K562 (cell line): ENCODE results near the gene ZNF593OS. TPM values are rescaled to one million over a fixed set of nuclear protein-coding genes. Genes with fewer than 3 reads are reported as not detected.

ENCODE experiments used
- ATAC-seq: fragments of 200-7000 bp; cut with Tn5 transposase; 3 replicates; pipeline ENCODE4 v1.9.1; 2020; ENCODE audit warnings: moderate library complexity
- BruUV-seq: library from RNA; stranded (reverse); fragments of 400-500 nt; replicated peaks from 2 replicates; lab custom pipeline; 2021; lab: Mats Ljungman, UMichigan
- CTCF ChIA-PET: fragments of 300-600 bp; formaldehyde crosslinking; extraction: SDS; loops from one replicate; lab custom pipeline; 2021; ENCODE audit warnings: low intra/inter-chr PET ratio; lab: Yijun Ruan, JAX
- POLR2A ChIA-PET: fragments of 300-600, 350-650 bp; sonication (Branson Sonifier 250); formaldehyde crosslinking; extraction: SDS; loops from one replicate; lab custom pipeline; 2021; ENCODE audit warnings: antibody characterized with exemption, inconsistent platforms; lab: Yijun Ruan, JAX
- DNase-seq, 4 experiments: peaks; one replicate each; pipeline versions ENCODE4 v3.0.0 to v3.0.0-alpha.2; 2011 to 2018; ENCODE audit warnings: low spot score in 3 of 4, mixed read lengths in 3 of 4; ENCODE audit errors: extremely low read depth in 1 of 4
- FAIRE-seq: peaks from 2 replicates; lab custom pipeline; 2011; peaks lifted over from hg19 to GRCh38; lab: Jason Lieb, UNC
- H2AFZ ChIP-seq: 2 replicates; pipeline ENCODE4 v1.6.0; 2011; ENCODE audit warnings: low read depth, low read length, control low read depth, inconsistent platforms
- H3K27ac ChIP-seq: fragments of 200-600 bp; 3 replicates; pipeline ENCODE4 v1.8.0; 2011; ENCODE audit warnings: low read depth, mild to moderate bottlenecking, control low read depth, inconsistent platforms, low read length, moderate library complexity, mixed read lengths; ENCODE audit errors: extremely low read depth
- H3K27me3 ChIP-seq, 2 experiments: fragments of 300-600 bp in 1 of 2; 2 replicates in 1 of 2; 3 replicates in 1 of 2; pipeline versions ENCODE4 v1.6.0 to v1.8.0; 2011; ENCODE audit warnings: inconsistent platforms in 2 of 2, low read length in 2 of 2, mild to moderate bottlenecking in 1 of 2, mixed read lengths in 1 of 2, moderate library complexity in 1 of 2; ENCODE audit not compliant: control insufficient read depth in 2 of 2, insufficient read depth in 2 of 2
- H3K36me3 ChIP-seq: fragments of 300-600 bp; 3 replicates; pipeline ENCODE4 v1.8.0; 2011; ENCODE audit warnings: mild to moderate bottlenecking, low read length, inconsistent platforms; ENCODE audit not compliant: control insufficient read depth, insufficient read depth
- H3K4me1 ChIP-seq, 2 experiments: fragments of 200-600 bp in 1 of 2; replicated peaks in 1 of 2; 2 replicates in 1 of 2; 3 replicates in 1 of 2; pipeline versions ENCODE4 v1.5.1 to v1.8.0; 2011; ENCODE audit warnings: inconsistent platforms in 2 of 2, low read length in 2 of 2, mild to moderate bottlenecking in 1 of 2, mixed read lengths in 1 of 2, moderate library complexity in 1 of 2; ENCODE audit not compliant: control insufficient read depth in 2 of 2, insufficient read depth in 2 of 2
- H3K4me2 ChIP-seq: 2 replicates; pipeline ENCODE4 v1.6.1; 2011; ENCODE audit warnings: low read length, control low read depth, inconsistent platforms, mixed read lengths; ENCODE audit not compliant: insufficient read depth
- H3K4me3 ChIP-seq: fragments of 200-600 bp; sonication (generic), shearing (Covaris generic); 2 replicates; pipeline ENCODE4 v1.5.1; 2016; ENCODE audit warnings: control low read depth, inconsistent platforms
- H3K79me2 ChIP-seq: fragments of 200-600 bp; 3 replicates; pipeline ENCODE4 v1.8.0; 2011; ENCODE audit warnings: low read length, inconsistent platforms; ENCODE audit not compliant: control insufficient read depth, insufficient read depth
- H3K9ac ChIP-seq, 2 experiments: 2 replicates each; pipeline versions ENCODE4 v1.6.0 to v1.6.1; 2011; ENCODE audit warnings: low read depth in 2 of 2, low read length in 2 of 2, control low read depth in 1 of 2, inconsistent platforms in 1 of 2, mild to moderate bottlenecking in 1 of 2, mixed read lengths in 1 of 2; ENCODE audit not compliant: insufficient read depth in 1 of 2
- H3K9me1 ChIP-seq: one replicate; pipeline ENCODE4 v1.6.0; 2011; ENCODE audit warnings: inconsistent platforms, mild to moderate bottlenecking, low read length, moderate library complexity; ENCODE audit not compliant: control insufficient read depth, insufficient read depth
- H3K9me3 ChIP-seq: replicated peaks from 2 replicates; pipeline ENCODE4 v1.5.1; 2011; ENCODE audit warnings: low read depth, low read length, inconsistent platforms; ENCODE audit not compliant: control insufficient read depth, insufficient read depth
- H4K20me1 ChIP-seq: replicated peaks from 2 replicates; pipeline ENCODE4 v1.6.1; 2011; ENCODE audit warnings: low read length, inconsistent platforms, mixed read lengths; ENCODE audit not compliant: control insufficient read depth, insufficient read depth
- ARID1B ChIP-seq: fragments of 450-650 bp; IDR thresholded peaks from 2 replicates; pipeline ENCODE4 v1.6.1; 2016; ENCODE audit warnings: antibody characterized with exemption, mild to moderate bottlenecking, inconsistent platforms
- ATF3 ChIP-seq, 2 experiments: fragments of 450-650 bp in 1 of 2; sonication (generic) in 1 of 2; formaldehyde crosslinking in 1 of 2; IDR thresholded peaks in 1 of 2; conservative IDR thresholded peaks in 1 of 2; 2 replicates each; pipeline versions ENCODE4 v1.6.1 to v1.8.1; 2016 to 2023; ENCODE audit warnings: mild to moderate bottlenecking in 2 of 2, moderate library complexity in 2 of 2, inconsistent platforms in 1 of 2, missing genetic modification reagents in 1 of 2
- CTCF ChIP-seq, 3 experiments: IDR thresholded peaks in 2 of 3; conservative IDR thresholded peaks in 1 of 3; 2 replicates each; pipeline ENCODE4 v1.5.1; 2011 to 2012; ENCODE audit warnings: low read length in 3 of 3, mild to moderate bottlenecking in 3 of 3, control low read depth in 2 of 3, improper control_type of control experiment in 1 of 3, inconsistent platforms in 1 of 3, low read depth in 1 of 3, mixed read lengths in 1 of 3, moderate library complexity in 1 of 3; ENCODE audit not compliant: insufficient read depth in 2 of 3
- L3MBTL2 ChIP-seq: fragments of 450-650 bp; IDR thresholded peaks from 2 replicates; pipeline ENCODE4 v1.6.1; 2016; ENCODE audit warnings: mild to moderate bottlenecking, moderate library complexity
- MTA3 ChIP-seq: fragments of 450-650 bp; formaldehyde crosslinking; IDR thresholded peaks from 2 replicates; pipeline ENCODE4 v1.6.1; 2017; ENCODE audit warnings: mild to moderate bottlenecking, borderline replicate concordance
- MYNN ChIP-seq, 2 experiments: sonication (generic); formaldehyde crosslinking in 1 of 2; IDR thresholded peaks; 2 replicates each; pipeline versions ENCODE4 v1.5.0 to v1.6.1; 2016 to 2020; ENCODE audit warnings: antibody characterized with exemption in 1 of 2, missing genetic modification reagents in 1 of 2
- TCF3 ChIP-seq: sonication (generic); formaldehyde crosslinking; IDR thresholded peaks from 2 replicates; pipeline ENCODE4 v1.4.0; 2020; ENCODE audit warnings: mild to moderate bottlenecking, missing genetic modification reagents
- ZBTB33 ChIP-seq: sonication (generic); formaldehyde crosslinking; IDR thresholded peaks from 2 replicates; pipeline ENCODE4 v1.8.1; 2023; ENCODE audit warnings: mild to moderate bottlenecking, missing genetic modification reagents
- ZNF197 ChIP-seq: fragments of 200-800 bp; sonication (Bioruptor generic); IDR thresholded peaks from 2 replicates; pipeline ENCODE4 v1.6.1; 2016; ENCODE audit warnings: low read depth, missing genetic modification characterization, missing compliant biosample characterization
- WGBS: fragments of 100-300 bp; shearing (Covaris generic); methylation state at CpG from one replicate; pipeline ENCODE4 v1.1.6; 2016; ENCODE audit warnings: low coverage, mixed read lengths; ENCODE audit not compliant: insufficient coverage; ENCODE audit errors: missing lambda C conversion rate; 5-methylcytosine and 5-hydroxymethylcytosine counted together
- in situ Hi-C: fragments of 300-500 bp; cut with MboI; formaldehyde crosslinking; loops from 4 replicates; pipeline ENCODE4 v1.15.0; 2018; ENCODE audit warnings: inconsistent platforms, mixed read lengths
- intact Hi-C: fragments of 100-400 bp; cut with micrococcal nuclease; formaldehyde crosslinking; loops from 2 replicates; pipeline ENCODE4 v1.14.2; 2022
- polyA plus RNA-seq, 8 experiments: library from polyadenylated mRNA; depleted of rRNA in 4 of 8; stranded (reverse) in 5 of 8; unstranded in 3 of 8; fragments of >200 nt; fragmentation: Nextera tagmentation in 2 of 8; fragmentation: Illumina TruSeq in 1 of 8; extraction: Ambion mirVana in 2 of 8; extraction: Trizol in 1 of 8; gene quantifications; 2 replicates each; pipeline versions ENCODE4 v1.2.1 to v1.2.3, GENCODE V29; 2011 to 2014; ENCODE audit warnings: inconsistent platforms in 1 of 8, missing spikeins in 1 of 8
- total RNA-seq, 7 experiments: library from RNA; depleted of rRNA in 6 of 7; stranded (reverse); fragments of >200 nt in 6 of 7; fragmentation: Illumina TruSeq in 2 of 7; extraction: Trizol in 2 of 7; gene quantifications; 2 replicates each; pipeline versions ENCODE4 v1.2.1 to v1.2.3, GENCODE V29; 2011 to 2021; ENCODE audit warnings: low replicate concordance in 1 of 7

The ZNF593OS gene
- total and polyA plus RNA-seq, 9 of the 15 experiments (the other 6 are each of a cell fraction or from before 2014, with no cell fraction given) = 0.24 to 0.27 TPM; not detected in 7

- H4K20me1 ChIP-seq = no peaks in the 10 kb centered on the region
- in situ Hi-C loops = no loop called here
- peak overlapping the region; percentile 44; the same call in 1 of the 3 replicates for H3K27ac ChIP-seq
- no peak for DNase-seq
- H3K9me3 ChIP-seq = no peaks in the 10 kb centered on the region
- CTCF ChIA-PET = interaction anchor here (0.6 to 5.1 kb wide), 3 partner anchors 22 to 37 kb away, joined by 3 to 114 read pairs (median 3); no protein-coding TSS in a partner anchor
- peaks cover 23 to 29% of the 10 kb centered on the region in 2 experiments; a peak in 4 of 5 replicates for H3K4me1 ChIP-seq
- 0 out of 2 replicates have a peak, but pooled peaks have one; percentile 9 for TF ChIP-seq TCF3
- no peak for TF ChIP-seq MYNN (IDR thresholded peaks at IDR 0.05)
- TF ChIP-seq MYNN (CRISPR knock-in tag; IDR thresholded peaks at IDR 0.05) = no peak
- peak; percentile 96 for TF ChIP-seq ZBTB33 (CRISPR knock-in tag)
- 0 out of 2 replicates have a peak, but pooled peaks have one; percentile 19 for TF ChIP-seq ARID1B
- TF ChIP-seq L3MBTL2 = 0 out of 2 replicates have a peak, but pooled peaks have one; percentile 10
- TF ChIP-seq MTA3 = 0 out of 2 replicates have a peak, but pooled peaks have one; percentile 24
- peak; percentile 50; the same call in 1 of the 2 replicates for TF ChIP-seq ATF3 (IDR thresholded peaks at IDR 0.05)
- no peak for TF ChIP-seq ATF3 (CRISPR knock-in tag; conservative IDR thresholded peaks at IDR 0.05)
- peak; percentile 10 to 29 (median 23); a peak in 1 of 6 replicates for TF ChIP-seq CTCF (IDR thresholded peaks at IDR 0.05 in 2 of 3, conservative IDR thresholded peaks at IDR 0.05 in 1 of 3; ENCODE audit: insufficient read depth in 2 of 3, low read depth in 1 of 3, low read length in 3 of 3)
- no peak for TF ChIP-seq ZNF197 (CRISPR knock-in tag)
- TF ChIP-seq, all 486 proteins: peak for 7
- Histone ChIP-seq H3K79me2 (no peaks in the 10 kb centered on the region), H3K36me3 (no peaks in the 10 kb centered on the region), H3K4me3 (no peak overlapping the region), H3K9ac (peak overlapping the region in 1 of 2 experiments; percentile 29; a peak in 1 of 4 replicates), H2AFZ (peak overlapping the region; percentile 87), H3K27me3 (no peaks in the 10 kb centered on the region), H3K9me1 (no peaks in the 10 kb centered on the region), H3K4me2 (peak overlapping the region; percentile 54; the same call in 1 of the 2 replicates)
- POLR2A ChIA-PET = interaction anchor here (0.6 to 9.1 kb wide), 15 partner anchors 9 to 420 kb away, joined by 3 to 237 read pairs (median 3); partner anchors contain the start of gene CEP85
- 52% methylated on average over 8 of the region's 8 CpGs for WGBS
- FAIRE-seq (no peak), ATAC-seq (peak; percentile 16)
- BruUV-seq = no TSS peak
- intact Hi-C loops = loop anchor here (2.0 kb wide), 1 partner anchor 15 kb away; no protein-coding TSS in a partner anchor
Measured at GRCh38 chr1:26142159-26142558, 29.5 kb downstream of the ZNF593OS start.
